HFF-Myc (cell line): ENCODE measurements around the gene SUPT7L.
"Not testable (repeated sequence)": the region's sequence is repeated elsewhere in the genome, so short reads cannot be mapped to it uniquely, and the experiment has no call there.

Source experiments
- DNase-seq: peaks from one replicate; pipeline ENCODE4 v3.0.0-alpha.2; 2011; ENCODE audit warnings: low read depth; ENCODE audit errors: extremely low read depth
- H3K4me3 ChIP-seq: replicated peaks from 2 replicates; pipeline ENCODE4 v1.5.1; 2011; ENCODE audit warnings: low read depth, mild to moderate bottlenecking, control low read depth, low read length
- CTCF ChIP-seq: IDR thresholded peaks from 2 replicates; pipeline ENCODE4 v1.5.1; 2012; ENCODE audit warnings: mild to moderate bottlenecking, low read depth, low read length, control low read depth; ENCODE audit errors: missing control alignments

The SUPT7L gene

GRCh38 chr2:27685577-27685976 is 22.2 kb upstream of the SUPT7L start:
- DNase-seq: no peak
- TF ChIP-seq CTCF: no peak
- no peak overlapping the region for H3K4me3 ChIP-seq

GRCh38 chr2:27685006-27685405 is 21.6 kb upstream of the SUPT7L start:
- H3K4me3 ChIP-seq, DNase-seq: not testable (repeated sequence)

- DNase-seq: peak; percentile 94
- H3K4me3 ChIP-seq: no peak overlapping the region
- TF ChIP-seq CTCF: peak; percentile 93
Measured at GRCh38 chr2:27683390-27684071, 20.1 kb upstream of the SUPT7L start.

- H3K4me3 ChIP-seq: not testable (repeated sequence)
- DNase-seq: peak; percentile 59
Measured at GRCh38 chr2:27682334-27682771, 18.9 kb upstream of the SUPT7L start.

GRCh38 chr2:27681841-27682240 is 18.4 kb upstream of the SUPT7L start:
- DNase-seq: no peak
- no peak for TF ChIP-seq CTCF
- H3K4me3 ChIP-seq: no peak overlapping the region

GRCh38 chr2:27680571-27680970 is 17.2 kb upstream of the SUPT7L start:
- no peak for DNase-seq
- TF ChIP-seq CTCF: no peak
- no peak overlapping the region for H3K4me3 ChIP-seq

GRCh38 chr2:27672723-27673486 is 9.5 kb upstream of the SUPT7L start:
- no peak for TF ChIP-seq CTCF
- DNase-seq: no peak
- no peak overlapping the region for H3K4me3 ChIP-seq
